SIG-M5 treated with dmso at 0.1 percent for 504 hours (cell line): ENCODE measurements around the gene FRMD1.

Source experiments
- DNase-seq: peaks from one replicate; lab custom pipeline; 2025; ENCODE audit not compliant: unreplicated experiment; lab: John Stamatoyannopoulos, UW

Gene FRMD1

DNA sequence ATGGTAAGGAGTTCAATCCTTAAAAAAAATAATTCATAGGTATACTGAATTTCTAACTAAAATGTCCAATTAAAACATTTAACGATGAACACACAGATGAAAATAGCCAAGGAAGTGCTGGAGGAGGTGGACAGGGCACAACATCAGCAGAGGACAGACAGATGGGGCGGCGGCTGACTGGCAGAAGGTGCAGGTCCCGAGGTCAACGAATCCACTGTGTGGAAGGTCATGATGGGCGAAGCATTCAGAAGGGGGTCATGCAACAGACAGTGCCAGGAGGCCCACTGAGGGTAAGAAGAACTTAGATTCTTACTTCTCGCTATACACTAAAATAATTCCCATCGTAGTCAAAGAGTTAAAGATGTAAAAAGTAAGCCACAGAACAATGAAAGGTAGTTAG lies 34.2 kb upstream of the FRMD1 start:
- no peak for DNase-seq

DNA sequence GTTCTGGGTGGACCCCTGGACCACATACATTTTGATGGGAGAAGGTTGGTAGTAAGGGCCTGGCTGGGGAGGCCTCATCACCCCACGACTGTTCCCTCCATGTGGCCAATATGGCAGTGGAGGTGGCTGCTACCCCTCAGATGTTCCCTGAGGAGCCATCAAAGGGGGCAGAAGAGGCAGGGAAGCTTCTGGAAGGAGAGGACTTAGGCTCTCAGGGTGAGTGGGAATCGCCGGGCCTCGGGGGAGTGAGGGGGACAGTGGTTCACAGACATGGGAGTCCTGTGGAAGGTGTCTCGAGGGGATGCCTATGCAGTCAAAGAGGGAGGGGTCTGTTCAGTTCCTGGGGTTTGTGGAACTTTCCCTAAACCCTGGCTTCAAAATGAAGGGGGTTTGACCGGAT lies 32.9 kb upstream of the FRMD1 start:
- DNase-seq, result no peak

DNA sequence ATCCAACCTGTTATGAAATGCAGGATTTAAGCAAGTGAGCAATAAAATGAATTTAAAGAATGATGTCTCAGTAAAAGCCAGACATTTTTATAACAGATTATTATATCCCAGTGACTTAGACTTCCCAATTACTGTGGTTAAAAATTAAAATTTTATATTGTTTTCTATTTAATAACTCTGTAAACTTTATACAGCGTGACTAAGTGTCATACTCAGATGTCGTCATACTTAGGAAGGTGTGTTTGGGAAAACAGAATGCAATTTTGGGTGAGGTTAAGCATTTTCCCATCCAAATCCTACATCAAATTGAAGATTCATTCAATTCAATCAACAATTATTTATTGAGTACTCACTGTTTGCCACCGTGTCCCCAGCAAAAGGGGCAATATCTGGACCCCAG lies 31.4 kb upstream of the FRMD1 start:
- no peak for DNase-seq

DNA sequence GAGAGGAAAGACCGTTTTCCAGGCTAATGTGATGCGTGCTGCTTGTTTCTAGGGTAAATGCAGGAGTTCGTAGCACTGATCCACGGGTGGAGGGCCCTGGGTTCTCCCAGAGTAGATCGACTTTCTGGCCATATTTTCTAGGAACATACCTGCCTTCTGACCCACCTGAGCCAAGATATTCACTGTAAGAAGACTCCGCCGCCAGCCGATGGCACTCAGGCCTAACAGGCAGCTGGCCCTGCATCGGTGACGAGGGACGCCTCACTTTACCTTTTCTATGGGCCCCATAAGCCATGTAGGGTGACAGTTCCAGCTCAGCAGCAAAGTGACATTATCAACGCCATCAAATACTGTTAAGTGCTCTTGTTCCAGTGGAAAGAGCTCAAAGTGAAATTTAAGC lies 30.2 kb upstream of the FRMD1 start:
- no peak for DNase-seq

DNA sequence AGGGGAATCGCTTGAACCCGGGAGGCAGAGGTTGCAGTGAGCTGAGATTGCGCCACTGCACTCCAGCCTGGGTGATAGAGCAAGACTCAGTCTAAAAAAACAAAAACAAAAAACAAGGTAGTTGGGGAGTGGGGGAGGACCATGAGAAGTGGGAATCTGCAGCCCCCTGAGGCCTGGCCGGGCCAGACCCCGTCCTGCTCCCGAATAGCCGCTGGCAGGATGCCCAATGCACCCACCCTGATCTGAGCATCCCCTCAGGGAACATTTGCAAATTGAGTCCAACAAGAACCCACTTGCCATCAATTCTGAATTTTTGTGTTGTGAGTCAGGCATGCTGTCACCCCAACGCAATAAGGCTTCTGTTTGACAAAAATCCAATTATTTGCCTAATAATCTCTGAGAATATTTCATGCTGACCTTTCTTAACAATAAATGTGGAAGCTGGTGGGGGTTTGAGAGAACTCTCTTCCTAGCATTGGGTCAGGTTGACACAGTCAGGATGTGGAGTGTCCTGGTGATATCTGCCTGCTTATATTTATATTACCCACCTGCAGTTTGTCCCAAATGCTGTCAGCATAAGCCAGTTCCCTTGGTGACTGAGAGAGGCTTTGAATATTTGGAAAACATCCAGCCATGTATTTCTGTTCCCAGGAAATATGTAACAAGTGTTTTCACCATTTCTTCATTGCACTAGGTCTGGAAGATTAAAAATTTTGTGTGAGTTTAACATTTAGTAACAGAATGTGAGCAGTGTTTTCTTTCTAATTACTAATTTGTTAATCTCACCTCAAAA lies 28.4 kb upstream of the FRMD1 start:
- DNase-seq, result no peak

DNA sequence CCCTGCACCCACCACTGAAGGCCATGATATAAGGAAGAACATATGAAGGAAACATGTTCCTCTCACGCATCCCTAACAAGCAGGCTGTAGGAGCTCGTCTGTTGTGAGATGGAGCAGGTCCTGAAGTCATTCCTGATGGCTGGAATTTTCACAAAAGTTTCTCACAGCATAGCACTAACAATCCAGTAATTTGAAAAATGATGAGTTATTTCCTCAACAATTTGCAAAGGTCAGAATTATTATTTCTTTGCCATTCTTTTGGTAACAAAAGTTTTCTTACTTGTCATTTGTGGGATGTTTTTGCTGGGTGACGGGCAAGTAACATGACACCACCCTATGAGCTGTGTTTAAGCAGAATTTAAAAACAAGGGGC lies 27.6 kb upstream of the FRMD1 start:
- DNase-seq, result no peak

DNA sequence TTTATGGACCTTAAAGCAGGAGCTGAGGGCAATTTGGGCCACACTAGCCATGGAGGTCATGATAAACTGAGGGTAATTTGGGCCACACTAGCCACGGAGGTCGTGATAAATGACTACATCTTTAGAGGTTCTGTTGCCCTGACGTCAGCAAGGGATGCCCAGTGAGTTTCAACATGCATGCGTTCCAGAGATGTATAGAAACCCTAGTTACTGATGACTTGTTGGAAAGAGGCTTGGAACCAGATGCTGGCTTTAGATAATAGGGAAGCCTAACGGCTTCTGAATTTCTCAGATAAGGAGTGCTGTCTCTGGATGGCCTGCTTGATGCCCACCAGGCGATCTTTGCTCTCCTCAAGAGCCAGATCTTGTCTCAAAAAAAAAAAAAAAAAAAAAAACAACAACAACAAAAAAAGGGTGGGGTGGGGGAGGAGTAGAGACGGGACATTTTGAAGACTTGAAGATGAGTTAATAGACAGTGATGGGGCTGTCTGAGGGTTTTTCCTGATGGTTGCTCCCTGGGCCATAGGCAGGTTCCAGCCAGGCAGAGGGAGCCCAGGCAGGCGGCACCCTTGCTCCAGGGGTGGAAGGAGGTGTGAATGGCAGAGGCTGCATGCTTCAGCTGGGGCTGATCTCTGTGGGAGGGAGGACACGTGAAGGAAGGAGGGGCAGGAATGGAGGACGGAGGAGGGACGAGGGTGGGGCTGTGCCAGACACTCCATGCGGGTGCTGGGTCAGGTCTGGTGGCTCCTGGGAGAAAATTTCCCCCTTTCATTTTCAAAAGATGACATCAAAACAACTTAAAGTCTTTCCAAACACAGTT lies 27.0 kb upstream of the FRMD1 start:
- DNase-seq, result no peak

DNA sequence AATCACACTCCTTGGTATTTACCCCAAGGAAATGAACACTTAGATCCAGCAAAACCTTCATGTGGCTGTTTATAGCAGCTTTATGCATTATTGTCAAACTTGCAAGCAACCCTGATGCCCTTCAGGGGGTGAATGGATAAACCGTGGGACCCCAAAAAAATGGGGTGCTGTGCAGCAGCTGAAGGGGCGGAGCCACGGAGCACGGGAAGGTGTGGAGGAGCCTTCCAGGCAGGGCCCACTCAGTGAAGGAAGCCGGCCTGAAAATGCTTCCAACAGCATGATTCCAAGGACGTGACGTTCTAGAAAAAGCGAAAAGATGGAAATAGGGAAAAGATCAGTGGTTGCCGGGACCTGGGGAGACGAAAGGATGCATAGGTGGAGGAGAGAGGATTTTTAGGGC lies 25.6 kb upstream of the FRMD1 start:
- no peak for DNase-seq

DNA sequence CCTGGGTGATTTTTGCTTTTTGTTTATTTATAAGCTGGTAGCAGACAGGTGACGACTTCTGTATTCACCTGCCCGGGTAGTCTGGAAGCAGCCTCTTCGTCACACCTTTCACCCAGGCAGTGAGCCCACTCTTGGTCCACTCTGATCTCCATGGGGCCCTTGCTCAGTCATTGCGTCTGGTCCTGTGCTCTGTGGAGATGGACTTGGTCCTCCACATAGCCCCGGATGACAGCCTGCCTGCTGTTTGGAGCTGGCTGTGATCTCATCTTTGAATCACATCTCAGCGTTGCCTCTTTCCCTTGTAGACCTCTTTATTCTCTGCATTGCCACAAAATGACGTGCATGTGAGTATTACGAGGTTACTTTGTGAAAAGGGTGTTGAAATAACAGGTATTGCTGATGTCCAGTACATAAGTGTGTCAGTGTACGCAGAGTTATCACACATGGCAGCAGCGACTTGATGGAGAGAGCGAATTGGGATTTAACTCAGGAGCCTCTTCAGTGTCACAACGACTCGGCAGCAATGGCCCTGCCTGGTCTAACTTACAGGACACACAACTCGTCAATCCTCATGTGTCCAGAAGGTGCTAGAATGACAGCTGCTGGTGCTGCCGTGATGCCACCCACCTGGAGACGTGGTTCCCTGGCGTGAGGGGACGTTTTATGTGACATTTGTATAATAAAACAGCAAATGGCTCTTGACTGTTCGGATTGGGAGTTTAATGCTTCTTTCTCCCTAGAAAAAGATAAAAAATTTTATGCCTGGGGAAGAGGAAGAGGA lies 24.2 kb upstream of the FRMD1 start:
- no peak for DNase-seq

DNA sequence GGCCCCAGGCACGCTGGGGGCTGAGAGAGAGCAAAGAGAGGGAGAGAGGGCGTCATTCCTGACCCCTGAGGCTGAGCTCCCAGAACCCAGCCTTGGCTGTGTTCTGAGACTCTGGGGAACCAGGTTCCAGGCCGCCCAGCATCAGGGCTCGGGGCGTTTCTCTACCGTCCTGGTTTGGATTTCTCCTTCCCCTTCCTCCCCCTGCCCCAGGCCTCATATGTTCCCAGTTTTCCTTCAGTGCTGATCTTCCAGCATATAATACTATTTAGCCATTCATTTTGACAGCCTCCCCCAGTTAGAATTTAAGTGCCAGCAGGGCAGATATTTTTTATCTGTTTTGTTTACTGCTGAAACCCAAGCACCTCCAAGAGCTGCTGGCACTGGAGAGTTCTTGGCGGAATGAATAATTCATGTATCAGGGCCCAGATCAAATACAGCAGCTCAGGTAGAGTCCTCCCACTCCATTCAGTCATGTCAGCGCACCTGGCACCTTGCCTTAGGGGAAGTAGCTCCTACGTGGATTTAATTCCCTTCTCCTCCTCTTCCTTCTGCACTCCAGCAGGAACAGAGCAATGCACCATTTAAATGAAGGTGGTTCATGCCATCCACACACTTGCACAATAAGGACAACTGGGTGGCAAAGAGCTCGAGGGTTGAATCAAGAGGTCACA lies 23.4 kb upstream of the FRMD1 start:
- no peak for DNase-seq

DNA sequence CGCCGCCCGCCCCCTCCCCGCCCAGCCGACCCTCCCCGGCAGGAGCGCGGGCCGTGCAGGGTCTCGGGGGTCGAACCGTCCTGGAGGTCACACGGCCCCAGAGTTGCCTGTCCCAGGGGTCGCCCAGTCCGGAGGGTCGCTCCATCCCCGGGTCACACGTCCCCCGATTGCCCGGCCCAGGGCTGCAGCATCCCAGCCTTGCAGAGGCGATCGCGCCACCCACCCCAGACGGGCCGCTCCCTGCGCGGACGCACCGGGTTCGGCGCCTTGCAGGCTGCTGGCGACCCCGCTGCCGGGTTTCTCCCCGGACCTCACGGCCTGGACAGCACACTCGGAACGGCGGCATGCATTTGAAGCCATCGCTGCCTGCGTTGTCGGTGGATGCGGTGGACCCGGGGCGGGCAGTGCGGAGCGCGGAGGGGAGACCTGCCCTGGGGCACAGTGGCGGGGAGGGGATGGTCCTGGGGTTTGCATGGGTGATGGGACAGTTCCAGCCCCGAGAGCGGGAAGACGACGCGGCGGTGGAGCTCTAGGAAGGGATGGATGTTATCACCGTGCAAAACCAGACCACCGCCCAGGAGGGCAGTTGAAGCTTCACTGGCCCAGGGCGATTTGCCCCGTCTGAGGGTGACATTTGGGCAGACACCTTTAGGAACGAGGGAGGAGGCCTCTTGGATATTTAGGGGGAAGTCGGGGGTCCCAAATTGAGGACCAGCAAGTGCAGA lies 22.7 kb upstream of the FRMD1 start:
- no peak for DNase-seq

DNA sequence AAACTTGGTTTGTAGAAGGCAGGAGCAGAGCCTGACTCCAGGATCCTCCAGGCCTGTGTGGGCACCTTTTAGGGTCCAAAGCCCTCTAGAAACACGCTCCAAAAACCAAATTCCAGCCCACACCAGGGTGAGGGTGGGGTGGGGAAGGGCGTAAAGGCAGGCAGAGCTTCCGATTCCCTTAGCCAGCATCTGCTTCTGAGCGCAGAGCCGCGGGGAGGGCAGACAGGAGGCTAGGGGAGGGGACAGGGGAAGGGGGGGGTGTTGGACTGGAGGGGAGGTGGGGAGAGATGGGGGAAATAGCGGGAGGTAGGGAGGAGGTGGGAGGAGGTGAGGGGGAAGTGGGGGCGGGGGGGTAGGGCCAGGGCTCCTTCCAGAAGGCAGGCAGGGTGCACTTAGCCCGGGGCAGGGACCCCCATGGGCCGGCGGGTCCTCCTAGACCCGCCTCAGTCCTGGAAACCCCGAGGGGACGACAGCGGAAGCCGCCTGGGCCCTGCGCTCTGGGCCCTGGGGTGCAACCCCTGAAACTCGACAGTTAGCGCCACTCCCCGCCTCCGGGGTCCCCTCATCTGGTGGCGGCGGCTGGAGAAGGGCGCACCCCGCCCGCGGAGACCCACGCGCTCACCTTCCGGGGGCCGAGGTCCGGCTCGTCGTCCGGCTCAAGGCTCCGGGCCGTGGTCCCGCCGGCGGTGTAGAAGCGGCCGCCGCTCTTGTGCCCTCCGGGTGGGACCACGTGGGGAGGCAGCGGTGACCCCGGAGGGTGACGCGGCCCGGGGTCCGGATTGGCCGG lies 22.0 kb upstream of the FRMD1 start:
- DNase-seq, result no peak

DNA sequence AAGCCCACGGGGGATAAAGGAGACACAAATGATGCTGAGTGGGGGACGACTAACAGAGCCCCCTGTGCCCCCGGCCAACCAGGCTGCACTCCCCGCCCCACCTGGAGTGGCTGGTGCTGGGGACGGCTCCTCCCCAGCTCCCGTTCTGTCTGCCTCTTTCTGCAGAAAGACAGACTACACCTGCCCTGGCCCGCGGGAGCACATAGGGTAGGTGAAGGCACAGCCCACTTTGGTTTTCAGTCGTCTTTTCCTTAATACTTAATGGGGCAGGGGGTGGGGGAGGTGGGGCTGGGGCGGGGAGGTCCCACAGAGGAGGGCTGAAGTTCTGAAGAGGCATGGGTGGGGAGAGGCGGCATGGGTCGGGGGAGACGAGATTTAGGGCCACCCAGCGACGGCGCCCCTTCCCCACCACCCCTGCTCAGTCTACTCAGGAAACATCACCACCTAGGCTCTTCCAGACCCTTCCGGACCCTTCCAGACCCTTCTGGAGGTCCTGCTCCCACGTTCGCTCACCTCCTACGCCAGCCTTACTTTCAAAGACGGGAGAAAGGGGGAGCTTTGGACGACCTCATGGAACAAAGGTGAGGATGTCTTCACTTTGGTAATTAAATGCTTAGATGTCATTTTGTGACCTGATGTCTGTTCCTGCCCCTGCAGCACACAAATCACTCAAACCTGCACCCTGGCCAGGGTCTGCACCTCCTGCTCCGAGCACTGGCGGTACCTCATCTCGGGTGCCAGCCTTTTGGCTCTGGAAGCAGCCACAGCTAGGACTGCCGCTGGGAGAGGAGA lies 21.2 kb upstream of the FRMD1 start:
- DNase-seq, result no peak

DNA sequence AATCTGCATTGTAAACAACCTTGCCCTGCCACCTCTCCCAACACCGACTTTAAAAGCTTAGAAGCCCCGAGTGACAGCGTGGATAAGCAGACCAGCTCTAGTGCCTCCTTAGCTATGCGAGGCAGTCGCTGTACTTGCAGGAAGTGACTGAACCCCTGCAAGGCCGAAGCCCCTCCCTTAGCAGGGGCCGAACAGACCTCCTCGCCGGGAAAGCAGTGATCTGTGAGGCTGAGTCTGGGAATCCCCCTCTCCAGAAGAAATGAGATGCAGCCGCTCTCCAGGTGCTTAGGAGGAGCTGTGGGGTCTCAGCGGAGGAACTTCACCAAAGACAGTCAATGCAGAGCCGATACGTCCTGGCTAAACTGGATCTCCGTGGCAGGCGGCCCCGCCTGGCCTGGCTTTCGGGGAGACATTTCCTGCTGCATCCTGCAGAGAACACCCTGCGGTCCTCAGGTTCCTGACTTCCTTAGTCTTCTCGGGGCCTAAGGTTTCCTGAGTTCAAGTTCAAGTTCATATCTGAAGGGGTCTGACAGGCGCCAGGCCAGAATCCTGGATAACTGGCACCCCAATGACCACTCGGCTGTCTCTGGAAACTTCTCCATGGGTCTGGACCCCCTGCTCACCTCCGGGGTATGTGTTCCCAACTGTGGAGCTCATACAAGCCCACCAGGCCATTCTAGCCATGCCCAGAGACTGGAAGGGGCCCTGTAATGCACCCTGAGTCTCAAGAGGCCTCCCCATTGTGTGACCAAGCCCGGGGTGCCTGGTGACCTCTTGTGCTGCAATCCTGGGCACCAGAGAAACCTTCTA lies 20.4 kb upstream of the FRMD1 start:
- no peak for DNase-seq

DNA sequence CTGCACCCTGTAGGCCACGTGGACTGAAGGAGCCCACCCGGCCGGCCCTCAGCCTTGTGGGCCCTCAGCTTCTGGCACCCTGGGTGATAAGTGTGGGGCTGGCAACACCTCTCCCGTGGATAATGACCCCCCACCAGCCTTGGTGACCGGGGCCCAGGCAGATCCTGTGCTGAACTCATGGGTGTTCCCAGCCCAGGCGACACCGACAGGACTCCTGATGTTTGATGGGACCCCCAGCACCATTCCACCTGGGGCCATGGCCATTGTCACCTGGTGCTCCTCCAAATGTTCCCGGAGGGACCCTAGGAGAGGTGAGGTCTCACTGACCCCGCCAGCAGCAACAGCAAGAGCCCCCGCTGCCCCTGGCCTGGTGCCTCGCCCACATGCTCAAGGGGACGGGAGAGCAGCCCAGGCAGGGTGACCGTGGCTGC lies 19.4 kb upstream of the FRMD1 start:
- DNase-seq, result no peak

DNA sequence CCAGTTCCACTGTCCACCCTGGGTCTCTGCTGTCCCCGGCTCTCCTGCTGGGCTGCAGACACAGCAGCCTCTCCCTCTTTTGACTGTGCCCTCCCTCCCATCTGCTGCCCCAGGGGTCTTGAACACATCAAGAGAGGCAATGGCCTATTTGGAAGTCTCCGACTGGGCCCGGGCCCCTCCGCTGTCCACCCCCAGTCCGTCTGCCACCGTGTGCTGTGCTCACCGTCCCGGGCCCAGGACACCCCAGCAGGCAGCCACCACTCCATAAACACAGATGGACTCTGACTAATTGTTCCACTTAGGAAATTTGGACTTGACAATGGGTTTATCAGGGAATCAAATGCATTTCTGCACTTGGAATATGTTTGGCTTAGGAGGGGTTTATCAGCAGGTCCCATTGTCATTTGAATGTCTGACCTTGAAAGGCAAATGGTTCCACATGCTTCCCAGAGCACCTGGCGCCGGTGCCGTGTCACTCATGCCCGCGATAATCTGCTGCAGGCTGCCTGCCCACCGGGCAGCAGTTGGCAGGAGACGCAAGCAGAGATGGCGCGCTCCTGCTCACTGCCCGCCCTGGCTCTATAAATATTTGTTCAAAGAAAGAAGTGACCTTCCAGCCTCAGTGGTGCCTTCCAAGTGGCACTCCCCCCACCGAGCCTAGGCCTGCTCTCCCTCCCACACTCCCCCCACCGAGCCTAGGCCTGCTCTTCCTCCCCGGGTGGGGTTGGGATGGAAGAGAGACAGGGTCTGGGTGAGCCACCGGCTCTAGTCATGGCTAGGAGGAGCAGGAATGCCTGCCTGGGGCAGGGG lies 18.8 kb upstream of the FRMD1 start:
- DNase-seq, result no peak

DNA sequence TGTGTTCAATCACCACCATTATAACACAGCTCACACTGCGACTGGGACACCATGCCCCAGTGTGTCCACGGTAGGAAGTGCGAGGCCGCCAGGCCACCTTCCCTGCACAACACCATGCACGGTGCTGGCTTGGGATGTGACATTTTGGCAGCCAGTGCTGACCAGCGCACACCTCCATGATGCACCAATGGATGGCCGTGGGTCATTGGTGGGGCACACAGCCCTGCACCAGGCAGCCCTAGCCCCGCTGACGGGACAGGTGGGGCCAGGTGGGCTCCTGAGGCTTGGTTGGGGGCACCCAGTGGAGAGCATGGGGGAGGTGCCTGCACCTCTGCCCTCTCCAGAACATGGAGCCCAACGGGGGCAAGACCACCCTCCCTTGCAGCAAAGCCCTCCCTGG lies 18.2 kb upstream of the FRMD1 start:
- no peak for DNase-seq
